Lower leg skin (tissue), 3 donors: ENCODE data around the gene CCDC187.

Experiments
- CTCF ChIP-seq, 3 donors: fragments of 450-650 bp; IDR thresholded peaks; one replicate each; pipeline ENCODE4 v1.5.1; 2016; ENCODE audit warnings: antibody characterized with exemption in 3 of 3, mild to moderate bottlenecking in 3 of 3, moderate library complexity in 2 of 3
- POLR2A ChIP-seq, 2 donors: fragments of 450-650 bp; IDR thresholded peaks; one replicate each; pipeline ENCODE4 v1.6.1; 2016 to 2017; ENCODE audit warnings: antibody characterized with exemption in 2 of 2, mild to moderate bottlenecking in 1 of 2, moderate library complexity in 1 of 2

- TF ChIP-seq CTCF (IDR thresholded peaks at IDR 0.05) (no peak), POLR2A (IDR thresholded peaks at IDR 0.05) (no peak)
Measured at GRCh38 chr9:136328622-136329041, 24.7 kb upstream of the CCDC187 start.
